ENCODE measurements around the gene ZBTB7A. TPM values are rescaled to one million over a fixed set of nuclear protein-coding genes. Genes with fewer than 3 reads are reported as not detected.

The ZBTB7A gene
- total and polyA plus RNA-seq, 10 of the 15 experiments (the other 5 are each of a cell fraction or from before 2014, with no cell fraction given): 0.26 to 42.4 (median 4.5) TPM

DNA sequence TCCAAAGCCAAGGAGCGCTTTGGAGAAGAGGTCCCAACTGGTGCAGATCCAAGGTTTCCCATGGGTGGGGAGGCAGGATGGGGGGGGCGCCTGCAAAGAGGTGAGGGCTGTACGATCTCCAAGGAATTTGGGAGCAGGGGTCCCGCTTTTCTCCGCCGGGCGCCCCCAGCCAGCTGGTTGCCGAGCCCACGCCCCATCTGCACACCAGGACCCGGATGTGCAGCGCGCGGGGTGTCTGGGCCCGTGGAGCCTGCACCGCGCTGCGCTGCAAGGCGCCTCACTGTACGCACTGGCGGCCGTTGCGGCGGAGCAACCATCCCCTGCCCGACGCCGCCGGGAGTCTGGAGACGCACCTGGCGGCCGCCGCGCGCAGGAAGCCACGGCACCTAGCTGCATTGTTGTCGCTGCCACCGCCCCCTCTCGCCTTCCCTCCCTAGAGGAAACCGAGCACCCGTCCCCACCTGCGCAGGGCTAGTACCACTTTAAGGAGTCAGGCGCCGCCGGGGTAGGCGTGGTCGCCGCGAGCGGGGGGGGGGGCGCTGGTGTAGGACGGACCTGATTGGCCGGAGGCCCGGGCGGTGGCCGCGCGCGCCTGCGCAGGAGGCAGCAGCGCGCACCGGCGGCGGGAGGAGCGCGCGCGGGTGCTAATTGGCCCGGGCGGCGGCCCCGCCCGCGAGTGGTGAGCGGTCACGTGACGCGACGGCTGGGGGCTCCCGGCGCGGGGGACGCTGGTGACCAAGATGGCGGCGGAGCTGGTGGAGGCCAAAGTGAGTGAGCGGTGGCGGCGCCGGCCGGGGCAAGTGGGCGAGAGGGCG is 59.5 kb downstream of the ZBTB7A start, which contains the start of gene PIAS4:
PIAS4 (plus strand) TSS at position 716 of the 815 bp plus-strand sequence; CDS start at position 741, 25 bp downstream.
- Histone ChIP-seq H3K4me1 (ENCODE audit: control insufficient read depth, insufficient read depth, low read length) (peaks cover 7% of the 10 kb centered on the region; the same call in 1 of the 2 replicates), H3K4me2 (ENCODE audit: control insufficient read depth, insufficient read depth) (peak within 1 kb of the TSS; percentile 95), H3K27ac (ENCODE audit: control insufficient read depth, insufficient read depth) (peak within 1 kb of the TSS; percentile 62), H3K36me3 (ENCODE audit: control insufficient read depth in 2 of 2, insufficient read depth in 2 of 2, low read length in 1 of 2) (no peaks in the 10 kb centered on the region), H3K79me2 (ENCODE audit: control insufficient read depth, insufficient read depth, low read length) (peaks cover 33% of the 10 kb centered on the region), H3K9ac (ENCODE audit: control insufficient read depth, insufficient read depth, low read length) (peak within 1 kb of the TSS; percentile 76), H3K9me3 (replicated peaks; ENCODE audit: control insufficient read depth, insufficient read depth, low read length) (no peaks in the 10 kb centered on the region), H3K27me3 (replicated peaks in 1 of 2; ENCODE audit: control insufficient read depth in 2 of 2, insufficient read depth in 2 of 2, low read length in 1 of 2) (no peaks in the 10 kb centered on the region), H3K4me3 (peak within 1 kb of the TSS; percentile 88), H2AFZ (ENCODE audit: control insufficient read depth, low read depth, low read length) (peak within 1 kb of the TSS; percentile 87), H4K20me1 (ENCODE audit: control insufficient read depth, insufficient read depth) (no peaks in the 10 kb centered on the region)
- peak; percentile 98 for ATAC-seq
- in situ Hi-C loops (cut with MboI): no loop called here
- WGBS (ENCODE audit: insufficient coverage, insufficient replicate concordance, low lambda C conversion rate, missing lambda C conversion rate): under 1% methylated on average over 78 of the region's 91 CpGs
- peak; percentile 69 for DNase-seq (ENCODE audit: low read depth, low spot score)
- ChIA-PET SMC1A (ENCODE audit: uncharacterized antibody, unreplicated experiment) (interaction anchor here (0.7 to 1.5 kb wide), 3 partner anchors 13 to 51 kb away, joined by 3 to 11 read pairs (median 3); no protein-coding TSS in a partner anchor), POLR2A (interaction anchor here (0.5 to 2.6 kb wide), 13 partner anchors 15 to 225 kb away, joined by 3 to 20 read pairs (median 3); partner anchors contain the start of gene EEF2), CTCF (interaction anchor here (0.6 to 3.4 kb wide), 10 partner anchors 10 to 336 kb away, joined by 3 to 26 read pairs (median 4); partner anchors contain the start of genes EEF2 and MRPL54), RAD21 (ENCODE audit: unreplicated experiment) (interaction anchor here (0.6 to 2.1 kb wide), 7 partner anchors 18 to 963 kb away, joined by 3 to 9 read pairs (median 4); partner anchors contain the start of genes EEF2 and ZBTB7A)
- FAIRE-seq: peak; percentile 87
- TSS peak; percentile 96 for BruUV-seq (replicated peaks)
- intact Hi-C loops (cut with micrococcal nuclease; ENCODE audit: unreplicated experiment): no loop called here
- TF ChIP-seq ZNF24 (IDR thresholded peaks at IDR 0.05) (0 out of 2 replicates have a peak, but pooled peaks have one; percentile 12), RB1 (IDR thresholded peaks at IDR 0.05; ENCODE audit: borderline replicate concordance) (0 out of 2 replicates have a peak, but pooled peaks have one; percentile 80), MEF2A (IDR thresholded peaks at IDR 0.05; ENCODE audit: insufficient read depth, low read depth, low read length) (no peak), STAT1 (conservative IDR thresholded peaks at IDR 0.05) (no peak; the same call in 1 of the 2 replicates), MXI1 (IDR thresholded peaks at IDR 0.05; ENCODE audit: low read depth, low read length) (peak; percentile 42; the same call in 1 of the 2 replicates), POLR2A (IDR thresholded peaks at IDR 0.05; ENCODE audit: low read depth, low read length) (peak; percentile 92), RAD51 (IDR thresholded peaks at IDR 0.05) (peak; percentile 87), TCF12 (IDR thresholded peaks at IDR 0.05; ENCODE audit: low read depth, low read length) (no peak), POLR2AphosphoS2 (IDR thresholded peaks at IDR 0.05; ENCODE audit: low read depth, low read length) (no peak), NFYB (IDR thresholded peaks at IDR 0.05; ENCODE audit: insufficient read depth, low read depth, low read length) (peak; percentile 87; the same call in 1 of the 2 replicates)
- TF ChIP-seq, protein P1, sequence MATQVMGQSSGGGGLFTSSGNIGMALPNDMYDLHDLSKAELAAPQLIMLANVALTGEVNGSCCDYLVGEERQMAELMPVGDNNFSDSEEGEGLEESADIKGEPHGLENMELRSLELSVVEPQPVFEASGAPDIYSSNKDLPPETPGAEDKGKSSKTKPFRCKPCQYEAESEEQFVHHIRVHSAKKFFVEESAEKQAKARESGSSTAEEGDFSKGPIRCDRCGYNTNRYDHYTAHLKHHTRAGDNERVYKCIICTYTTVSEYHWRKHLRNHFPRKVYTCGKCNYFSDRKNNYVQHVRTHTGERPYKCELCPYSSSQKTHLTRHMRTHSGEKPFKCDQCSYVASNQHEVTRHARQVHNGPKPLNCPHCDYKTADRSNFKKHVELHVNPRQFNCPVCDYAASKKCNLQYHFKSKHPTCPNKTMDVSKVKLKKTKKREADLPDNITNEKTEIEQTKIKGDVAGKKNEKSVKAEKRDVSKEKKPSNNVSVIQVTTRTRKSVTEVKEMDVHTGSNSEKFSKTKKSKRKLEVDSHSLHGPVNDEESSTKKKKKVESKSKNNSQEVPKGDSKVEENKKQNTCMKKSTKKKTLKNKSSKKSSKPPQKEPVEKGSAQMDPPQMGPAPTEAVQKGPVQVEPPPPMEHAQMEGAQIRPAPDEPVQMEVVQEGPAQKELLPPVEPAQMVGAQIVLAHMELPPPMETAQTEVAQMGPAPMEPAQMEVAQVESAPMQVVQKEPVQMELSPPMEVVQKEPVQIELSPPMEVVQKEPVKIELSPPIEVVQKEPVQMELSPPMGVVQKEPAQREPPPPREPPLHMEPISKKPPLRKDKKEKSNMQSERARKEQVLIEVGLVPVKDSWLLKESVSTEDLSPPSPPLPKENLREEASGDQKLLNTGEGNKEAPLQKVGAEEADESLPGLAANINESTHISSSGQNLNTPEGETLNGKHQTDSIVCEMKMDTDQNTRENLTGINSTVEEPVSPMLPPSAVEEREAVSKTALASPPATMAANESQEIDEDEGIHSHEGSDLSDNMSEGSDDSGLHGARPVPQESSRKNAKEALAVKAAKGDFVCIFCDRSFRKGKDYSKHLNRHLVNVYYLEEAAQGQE (IDR thresholded peaks at IDR 0.05; ENCODE audit: low read depth, low read length): no peak
- TF ChIP-seq, protein P2, sequence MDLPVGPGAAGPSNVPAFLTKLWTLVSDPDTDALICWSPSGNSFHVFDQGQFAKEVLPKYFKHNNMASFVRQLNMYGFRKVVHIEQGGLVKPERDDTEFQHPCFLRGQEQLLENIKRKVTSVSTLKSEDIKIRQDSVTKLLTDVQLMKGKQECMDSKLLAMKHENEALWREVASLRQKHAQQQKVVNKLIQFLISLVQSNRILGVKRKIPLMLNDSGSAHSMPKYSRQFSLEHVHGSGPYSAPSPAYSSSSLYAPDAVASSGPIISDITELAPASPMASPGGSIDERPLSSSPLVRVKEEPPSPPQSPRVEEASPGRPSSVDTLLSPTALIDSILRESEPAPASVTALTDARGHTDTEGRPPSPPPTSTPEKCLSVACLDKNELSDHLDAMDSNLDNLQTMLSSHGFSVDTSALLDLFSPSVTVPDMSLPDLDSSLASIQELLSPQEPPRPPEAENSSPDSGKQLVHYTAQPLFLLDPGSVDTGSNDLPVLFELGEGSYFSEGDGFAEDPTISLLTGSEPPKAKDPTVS (IDR thresholded peaks at IDR 0.05; ENCODE audit: low read depth, low read length): no peak
- TF ChIP-seq, protein P3, sequence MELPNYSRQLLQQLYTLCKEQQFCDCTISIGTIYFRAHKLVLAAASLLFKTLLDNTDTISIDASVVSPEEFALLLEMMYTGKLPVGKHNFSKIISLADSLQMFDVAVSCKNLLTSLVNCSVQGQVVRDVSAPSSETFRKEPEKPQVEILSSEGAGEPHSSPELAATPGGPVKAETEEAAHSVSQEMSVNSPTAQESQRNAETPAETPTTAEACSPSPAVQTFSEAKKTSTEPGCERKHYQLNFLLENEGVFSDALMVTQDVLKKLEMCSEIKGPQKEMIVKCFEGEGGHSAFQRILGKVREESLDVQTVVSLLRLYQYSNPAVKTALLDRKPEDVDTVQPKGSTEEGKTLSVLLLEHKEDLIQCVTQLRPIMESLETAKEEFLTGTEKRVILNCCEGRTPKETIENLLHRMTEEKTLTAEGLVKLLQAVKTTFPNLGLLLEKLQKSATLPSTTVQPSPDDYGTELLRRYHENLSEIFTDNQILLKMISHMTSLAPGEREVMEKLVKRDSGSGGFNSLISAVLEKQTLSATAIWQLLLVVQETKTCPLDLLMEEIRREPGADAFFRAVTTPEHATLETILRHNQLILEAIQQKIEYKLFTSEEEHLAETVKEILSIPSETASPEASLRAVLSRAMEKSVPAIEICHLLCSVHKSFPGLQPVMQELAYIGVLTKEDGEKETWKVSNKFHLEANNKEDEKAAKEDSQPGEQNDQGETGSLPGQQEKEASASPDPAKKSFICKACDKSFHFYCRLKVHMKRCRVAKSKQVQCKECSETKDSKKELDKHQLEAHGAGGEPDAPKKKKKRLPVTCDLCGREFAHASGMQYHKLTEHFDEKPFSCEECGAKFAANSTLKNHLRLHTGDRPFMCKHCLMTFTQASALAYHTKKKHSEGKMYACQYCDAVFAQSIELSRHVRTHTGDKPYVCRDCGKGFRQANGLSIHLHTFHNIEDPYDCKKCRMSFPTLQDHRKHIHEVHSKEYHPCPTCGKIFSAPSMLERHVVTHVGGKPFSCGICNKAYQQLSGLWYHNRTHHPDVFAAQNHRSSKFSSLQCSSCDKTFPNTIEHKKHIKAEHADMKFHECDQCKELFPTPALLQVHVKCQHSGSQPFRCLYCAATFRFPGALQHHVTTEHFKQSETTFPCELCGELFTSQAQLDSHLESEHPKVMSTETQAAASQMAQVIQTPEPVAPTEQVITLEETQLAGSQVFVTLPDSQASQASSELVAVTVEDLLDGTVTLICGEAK (IDR thresholded peaks at IDR 0.05; ENCODE audit: borderline replicate concordance): no peak

All from GM12878 (cell line).